Endodermal cell (in vitro differentiated cells): Measurements from ENCODE around the gene RBL2. TPM values are rescaled to one million over a fixed set of nuclear protein-coding genes. Genes with fewer than 3 reads are reported as not detected.
"Not testable (repeated sequence)": the region's sequence is repeated elsewhere in the genome, so short reads cannot be mapped to it uniquely, and the experiment has no call there.

Source experiments
- DNase-seq: peaks from one replicate; pipeline ENCODE4 v3.0.0-alpha.2; 2017
- H3K27ac ChIP-seq: 2 replicates; pipeline ENCODE4 v1.5.1; 2013; ENCODE audit warnings: mild to moderate bottlenecking, low read depth, low read length, moderate library complexity
- H3K27me3 ChIP-seq: 2 replicates; pipeline ENCODE4 v1.6.1; 2013; ENCODE audit warnings: mild to moderate bottlenecking, low read length, moderate library complexity; ENCODE audit not compliant: insufficient read depth, control insufficient read depth, poor library complexity, severe bottlenecking
- H3K36me3 ChIP-seq: 2 replicates; pipeline ENCODE4 v1.7.0; 2013; ENCODE audit warnings: mild to moderate bottlenecking, low read length, moderate library complexity; ENCODE audit not compliant: control insufficient read depth, insufficient read depth
- H3K4me1 ChIP-seq: one replicate; pipeline ENCODE4 v1.7.0; 2013; ENCODE audit warnings: low read length; ENCODE audit not compliant: control insufficient read depth, insufficient read depth
- H3K4me3 ChIP-seq: 2 replicates; pipeline ENCODE4 v1.5.1; 2013; ENCODE audit warnings: mild to moderate bottlenecking, low read length, moderate library complexity
- H3K9ac ChIP-seq: 2 replicates; pipeline ENCODE4 v1.6.1; 2013; ENCODE audit warnings: mild to moderate bottlenecking, low read length, moderate library complexity; ENCODE audit not compliant: poor library complexity, severe bottlenecking; ENCODE audit errors: extremely low read depth
- H3K9me3 ChIP-seq: 2 replicates; pipeline ENCODE4 v1.6.1; 2013; ENCODE audit warnings: mild to moderate bottlenecking, low read length, moderate library complexity; ENCODE audit not compliant: control insufficient read depth
- H3K27ac Mint-ChIP-seq: 2 replicates; pipeline ENCODE4 v1.8.0; 2020; ENCODE audit warnings: mixed read lengths
- H3K27me3 Mint-ChIP-seq: 2 replicates; pipeline ENCODE4 v1.8.0; 2021; ENCODE audit warnings: mild to moderate bottlenecking, mixed read lengths; ENCODE audit not compliant: insufficient read depth
- H3K36me3 Mint-ChIP-seq: 2 replicates; pipeline ENCODE4 v1.8.0; 2020; ENCODE audit warnings: low read depth, mixed read lengths
- H3K4me1 Mint-ChIP-seq: 2 replicates; pipeline ENCODE4 v1.8.0; 2020; ENCODE audit warnings: mixed read lengths
- H3K4me3 Mint-ChIP-seq: 2 replicates; pipeline ENCODE4 v1.8.0; 2020; ENCODE audit warnings: mild to moderate bottlenecking, moderate library complexity, mixed read lengths
- H3K9me3 Mint-ChIP-seq: 2 replicates; pipeline ENCODE4 v1.8.0; 2020; ENCODE audit warnings: mild to moderate bottlenecking, mixed read lengths
- CTCF ChIP-seq: fragments of 200-600 bp; sonication (generic); conservative IDR thresholded peaks from 2 replicates; pipeline ENCODE4 v1.5.0; 2021; ENCODE audit warnings: antibody characterized with exemption, mild to moderate bottlenecking
- WGBS, 2 experiments: methylation state at CpG; one replicate each; pipeline versions ENCODE4 v1.1.5 to v1.1.7; 2013; ENCODE audit warnings: missing lambda C conversion rate in 2 of 2, mixed read lengths in 1 of 2; ENCODE audit not compliant: insufficient coverage in 1 of 2, insufficient read length in 1 of 2; 5-methylcytosine and 5-hydroxymethylcytosine counted together
- total RNA-seq, 2 donors: library from RNA; stranded (reverse); fragmentation: NEBNext Ultra II Directional in 1 of 2; extraction: Animal tissue kit (Norgen Biotek cat#: 25700) in 1 of 2; gene quantifications; 2 replicates in 1 of 2; 3 replicates in 1 of 2; pipeline ENCODE4 v1.2.1, GENCODE V29; 2021

Gene RBL2
- total RNA-seq, 2 donors from 2014 or later = 34.9 to 46.0 TPM

GRCh38 chr16:53421248-53421647 lies 13.0 kb upstream of the RBL2 start:
- H3K9ac ChIP-seq = no peak overlapping the region
- H3K4me1 Mint-ChIP-seq = no peaks in the 10 kb centered on the region
- H3K27me3 Mint-ChIP-seq = no peaks in the 10 kb centered on the region
- peaks cover 57% of the 10 kb centered on the region for H3K9me3 Mint-ChIP-seq
- H3K9me3 ChIP-seq = peaks cover 33% of the 10 kb centered on the region
- TF ChIP-seq CTCF = peak; percentile 27
- H3K36me3 Mint-ChIP-seq = no peaks in the 10 kb centered on the region
- H3K27ac ChIP-seq = no peak overlapping the region
- no peaks in the 10 kb centered on the region for H3K4me1 ChIP-seq
- no peak overlapping the region for H3K4me3 Mint-ChIP-seq
- WGBS, 2 experiments = 91 to 94% methylated on average over 4 to 24 of the region's 24 CpGs
- no peak overlapping the region for H3K4me3 ChIP-seq
- no peaks in the 10 kb centered on the region for H3K27me3 ChIP-seq
- no peaks in the 10 kb centered on the region for H3K36me3 ChIP-seq
- DNase-seq = peak; percentile 47
- no peak overlapping the region for H3K27ac Mint-ChIP-seq

- not testable (repeated sequence) for H3K9ac ChIP-seq, H3K36me3 Mint-ChIP-seq
Observed at GRCh38 chr16:53423968-53424367, 10.3 kb upstream of the RBL2 start.

GRCh38 chr16:53428681-53429080 lies 5.6 kb upstream of the RBL2 start:
- Histone ChIP-seq H3K9ac (no peak overlapping the region), H3K4me1 (no peaks in the 10 kb centered on the region), H3K27ac (no peak overlapping the region), H3K27me3 (no peaks in the 10 kb centered on the region), H3K36me3 (no peaks in the 10 kb centered on the region), H3K4me3 (no peak overlapping the region), H3K9me3 (peaks cover 24% of the 10 kb centered on the region)
- Mint-ChIP-seq H3K36me3 (no peaks in the 10 kb centered on the region), H3K4me1 (no peaks in the 10 kb centered on the region), H3K9me3 (peaks cover 51% of the 10 kb centered on the region), H3K4me3 (no peak overlapping the region), H3K27ac (no peak overlapping the region), H3K27me3 (no peaks in the 10 kb centered on the region)
- DNase-seq = no peak
- WGBS, 2 experiments = 88 to 100% methylated on average over 1 to 2 of the region's 3 CpGs
- TF ChIP-seq CTCF = no peak

More at GRCh38 chr16:53423968-53424367, 10.3 kb upstream of the RBL2 start:
- H3K27ac Mint-ChIP-seq, H3K27me3 Mint-ChIP-seq, H3K4me1 ChIP-seq, H3K27ac ChIP-seq, H3K36me3 ChIP-seq, H3K27me3 ChIP-seq, H3K4me3 ChIP-seq, DNase-seq, H3K4me3 Mint-ChIP-seq, H3K4me1 Mint-ChIP-seq: not testable (repeated sequence)
- peaks cover 64% of the 10 kb centered on the region for H3K9me3 Mint-ChIP-seq
- WGBS, 2 experiments = no CpG with 5 or more reads among the region's 1 CpG
- H3K9me3 ChIP-seq = peaks cover 40% of the 10 kb centered on the region
